ENCODE measurements around the gene BRK1.
"Not testable (repeated sequence)": the region's sequence is repeated elsewhere in the genome, so short reads cannot be mapped to it uniquely, and the experiment has no call there.

Gene BRK1

DNA sequence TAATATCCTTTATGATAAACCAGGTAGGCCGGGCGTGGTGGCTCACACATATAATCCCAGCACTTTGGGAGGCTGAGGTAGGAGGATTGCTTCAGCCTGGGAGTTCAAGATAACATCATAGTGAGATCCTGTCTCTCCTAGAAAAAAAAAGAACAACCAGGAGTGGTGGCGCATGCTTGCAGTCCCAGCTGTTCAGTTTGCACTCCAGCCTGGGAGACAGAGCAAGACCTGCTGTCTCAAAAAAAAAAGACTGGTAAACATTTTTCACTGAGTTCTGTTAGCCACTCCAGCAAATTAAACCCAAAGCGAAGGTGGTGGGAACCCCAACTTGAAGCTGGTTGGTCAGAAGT, 39.6 kb downstream of the BRK1 start:
- TF ChIP-seq, protein P1, sequence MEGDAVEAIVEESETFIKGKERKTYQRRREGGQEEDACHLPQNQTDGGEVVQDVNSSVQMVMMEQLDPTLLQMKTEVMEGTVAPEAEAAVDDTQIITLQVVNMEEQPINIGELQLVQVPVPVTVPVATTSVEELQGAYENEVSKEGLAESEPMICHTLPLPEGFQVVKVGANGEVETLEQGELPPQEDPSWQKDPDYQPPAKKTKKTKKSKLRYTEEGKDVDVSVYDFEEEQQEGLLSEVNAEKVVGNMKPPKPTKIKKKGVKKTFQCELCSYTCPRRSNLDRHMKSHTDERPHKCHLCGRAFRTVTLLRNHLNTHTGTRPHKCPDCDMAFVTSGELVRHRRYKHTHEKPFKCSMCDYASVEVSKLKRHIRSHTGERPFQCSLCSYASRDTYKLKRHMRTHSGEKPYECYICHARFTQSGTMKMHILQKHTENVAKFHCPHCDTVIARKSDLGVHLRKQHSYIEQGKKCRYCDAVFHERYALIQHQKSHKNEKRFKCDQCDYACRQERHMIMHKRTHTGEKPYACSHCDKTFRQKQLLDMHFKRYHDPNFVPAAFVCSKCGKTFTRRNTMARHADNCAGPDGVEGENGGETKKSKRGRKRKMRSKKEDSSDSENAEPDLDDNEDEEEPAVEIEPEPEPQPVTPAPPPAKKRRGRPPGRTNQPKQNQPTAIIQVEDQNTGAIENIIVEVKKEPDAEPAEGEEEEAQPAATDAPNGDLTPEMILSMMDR (IDR thresholded peaks at IDR 0.05; ENCODE audit: control extremely low read depth, extremely low read depth, low read depth, missing control alignments) = no peak
- POLR2A ChIA-PET = no interaction called here
- CTCF ChIA-PET = interaction anchor here (0.8 kb wide), 1 partner anchor 59 kb away, joined by 3 read pairs; no protein-coding TSS in a partner anchor

DNA sequence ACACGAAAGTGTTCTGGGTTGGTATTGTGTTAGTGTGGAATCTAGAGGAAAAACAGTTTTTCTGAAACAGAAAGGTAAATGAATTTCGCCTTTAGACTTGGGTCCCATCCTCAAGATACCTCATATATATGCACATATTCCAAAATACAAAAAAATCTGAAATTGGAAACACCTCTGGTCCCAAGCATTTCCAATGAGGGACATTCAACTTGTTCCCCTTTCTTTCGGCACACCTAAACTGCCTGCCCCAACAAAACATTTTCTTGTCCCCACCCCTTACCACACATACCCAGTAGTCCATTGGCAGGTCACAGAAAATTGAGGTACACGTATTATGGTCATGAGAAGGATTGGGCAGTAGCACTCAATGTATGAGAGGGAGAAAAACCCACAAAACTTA, 40.2 kb downstream of the BRK1 start:
- CTCF ChIA-PET = interaction anchor here (0.8 kb wide), 1 partner anchor 58 kb away, joined by 3 read pairs; no protein-coding TSS in a partner anchor
- POLR2A ChIA-PET = no interaction called here
- no peak for DNase-seq (ENCODE audit: extremely low spot score)
- TF ChIP-seq, protein P1 (IDR thresholded peaks at IDR 0.05; ENCODE audit: control extremely low read depth, extremely low read depth, low read depth, missing control alignments) = no peak

More for the DNA sequence above, 39.6 kb downstream of the BRK1 start:
- no peak for DNase-seq (ENCODE audit: extremely low spot score)

DNA sequence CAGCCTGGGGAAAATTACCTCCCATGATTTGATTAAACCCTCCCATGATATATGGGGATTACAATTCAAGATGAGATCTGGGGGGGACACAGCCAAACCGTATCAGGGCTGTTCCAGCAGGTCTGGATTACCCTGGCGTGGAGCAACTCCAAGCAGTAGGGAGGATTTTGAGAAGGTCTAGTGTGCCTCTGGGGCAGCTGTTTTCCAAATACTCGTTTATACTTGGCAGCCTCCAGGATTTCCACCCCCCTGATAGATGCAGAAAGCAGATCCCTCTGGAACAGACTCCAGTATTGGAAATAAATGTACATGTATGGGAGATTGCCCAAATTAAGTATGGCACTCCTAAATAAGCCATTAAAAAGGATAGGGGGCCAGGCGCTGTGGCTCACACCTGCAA, 41.6 kb downstream of the BRK1 start:
- POLR2A ChIA-PET = no interaction called here
- DNase-seq (ENCODE audit: extremely low spot score) = no peak
- CTCF ChIA-PET = no interaction called here
- TF ChIP-seq, protein P1 (IDR thresholded peaks at IDR 0.05; ENCODE audit: control extremely low read depth, extremely low read depth, low read depth, missing control alignments) = no peak

DNA sequence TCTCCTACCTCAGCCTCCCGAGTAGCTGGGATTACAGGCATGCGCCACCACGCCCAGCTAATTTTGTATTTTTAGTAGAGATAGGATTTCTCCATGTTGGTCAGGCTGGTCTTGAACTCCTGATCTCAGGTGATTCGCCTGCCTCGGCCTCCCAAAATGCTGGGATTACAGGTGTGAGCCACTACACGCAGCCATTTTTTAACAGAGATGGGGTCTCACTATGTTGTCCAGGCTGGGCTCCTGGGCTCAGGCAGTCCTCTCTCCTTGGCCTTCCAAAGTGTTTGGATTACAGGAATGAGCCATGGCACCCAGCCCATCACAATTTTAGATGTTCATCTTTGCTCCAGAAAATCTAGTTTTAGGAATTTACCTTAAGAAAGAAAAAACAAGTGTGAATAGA, 43.1 kb downstream of the BRK1 start:
- CTCF ChIA-PET; POLR2A ChIA-PET; DNase-seq (ENCODE audit: extremely low spot score): not testable (repeated sequence)

DNA sequence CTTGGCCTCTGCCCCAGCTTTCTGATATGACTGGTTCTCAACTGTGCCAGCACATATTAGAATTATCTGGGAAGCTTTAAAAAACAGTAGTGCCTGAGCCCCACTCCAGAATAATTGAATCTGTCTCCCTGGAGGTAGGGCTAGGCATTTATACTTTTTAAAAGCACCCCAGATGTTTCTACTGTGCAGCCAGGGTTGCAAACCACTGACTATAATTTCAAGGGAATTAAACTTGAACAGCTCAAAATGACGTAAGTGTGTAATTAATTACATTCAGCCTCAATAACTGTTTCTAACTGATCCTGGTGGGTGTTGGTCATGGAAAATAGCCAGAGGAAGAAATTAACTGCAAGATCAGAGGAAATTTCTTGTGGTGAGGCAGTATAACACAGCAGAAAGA, 44.9 kb downstream of the BRK1 start:
- CTCF ChIA-PET = interaction anchor here (0.9 to 2.1 kb wide), 3 partner anchors 9 to 20 kb away, joined by 3 to 8 read pairs (median 6); no protein-coding TSS in a partner anchor
- no peak for DNase-seq (ENCODE audit: extremely low spot score)
- TF ChIP-seq, protein P1 (IDR thresholded peaks at IDR 0.05; ENCODE audit: control extremely low read depth, extremely low read depth, low read depth, missing control alignments) = no peak
- POLR2A ChIA-PET = no interaction called here

DNA sequence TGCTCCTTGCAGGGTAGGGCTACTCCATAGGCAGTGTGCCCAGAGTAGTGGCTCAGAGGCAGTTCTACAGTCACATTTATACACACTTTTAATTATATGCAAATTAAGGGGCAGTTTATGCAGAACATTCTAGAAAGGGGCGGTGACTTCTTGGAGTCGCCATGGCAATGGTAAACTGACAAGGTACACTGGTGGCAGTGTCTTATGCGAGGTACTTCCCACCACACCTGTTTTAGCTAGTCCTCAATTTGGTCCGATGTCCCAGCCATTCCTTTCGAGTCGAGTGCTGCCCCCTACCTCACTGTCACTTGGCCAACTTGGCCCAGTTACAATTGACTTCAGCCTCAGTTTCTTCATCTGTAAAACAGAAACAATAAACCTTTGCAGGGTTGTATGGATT, 45.5 kb downstream of the BRK1 start:
- ChIA-PET POLR2A (no interaction called here), CTCF (interaction anchor here (0.9 to 2.1 kb wide), 4 partner anchors 9 to 20 kb away, joined by 3 to 8 read pairs (median 5); no protein-coding TSS in a partner anchor)
- TF ChIP-seq, protein P1 (IDR thresholded peaks at IDR 0.05; ENCODE audit: control extremely low read depth, extremely low read depth, low read depth, missing control alignments) = no peak
- DNase-seq (ENCODE audit: extremely low spot score) = no peak

DNA sequence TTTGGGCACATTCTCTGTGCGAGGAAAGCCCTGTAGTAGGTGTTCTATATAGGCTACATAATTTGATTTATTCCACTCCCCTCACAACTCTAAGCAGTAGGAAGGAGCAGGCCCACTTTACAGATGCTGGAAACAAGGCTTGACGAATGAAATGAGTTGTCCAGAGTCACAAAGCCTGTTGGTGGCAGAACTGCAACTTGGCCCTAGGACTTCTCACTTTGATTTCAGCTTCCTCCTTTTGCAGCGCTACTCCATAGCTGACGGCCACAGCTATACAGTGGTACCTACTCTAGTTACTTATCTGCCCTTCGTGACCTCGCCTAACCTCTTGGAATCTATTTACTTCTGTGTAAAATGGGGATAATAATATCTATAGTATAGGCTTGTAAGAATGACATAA, 46.7 kb downstream of the BRK1 start:
- POLR2A ChIA-PET = interaction anchor here (0.9 kb wide), 1 partner anchor 10 kb away, joined by 3 read pairs; no protein-coding TSS in a partner anchor
- CTCF ChIA-PET = interaction anchor here (1.8 kb wide), 1 partner anchor 15 kb away, joined by 4 read pairs; no protein-coding TSS in a partner anchor
- TF ChIP-seq, protein P1 (IDR thresholded peaks at IDR 0.05; ENCODE audit: control extremely low read depth, extremely low read depth, low read depth, missing control alignments) = no peak
- DNase-seq (ENCODE audit: extremely low spot score) = no peak

DNA sequence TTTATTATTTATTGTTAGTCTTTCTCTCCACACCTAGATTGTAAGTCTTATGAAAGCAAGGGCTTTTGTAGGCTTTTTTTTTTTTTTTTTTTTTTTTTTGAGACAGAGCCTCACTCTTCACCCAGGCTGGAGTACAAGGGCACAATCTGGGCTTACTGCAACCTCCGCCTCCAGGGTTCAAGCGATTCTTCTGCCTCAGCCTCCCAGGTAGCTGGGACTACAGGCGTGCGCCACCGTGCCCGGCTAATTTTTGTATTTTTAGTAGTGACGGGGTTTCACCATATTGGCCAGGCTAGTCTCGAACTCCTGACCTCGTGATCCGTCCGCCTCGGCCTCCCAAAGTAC, 48.7 kb downstream of the BRK1 start:
- POLR2A ChIA-PET; DNase-seq (ENCODE audit: extremely low spot score): not testable (repeated sequence)
- CTCF ChIA-PET = interaction anchor here (0.7 to 1.7 kb wide), 12 partner anchors 12 to 129 kb away, joined by 3 to 10 read pairs (median 3); no protein-coding TSS in a partner anchor
